ENCODE measurements around the gene ZP1.
"Not testable (repeated sequence)": the region's sequence is repeated elsewhere in the genome, so short reads cannot be mapped to it uniquely, and the experiment has no call there.

The ZP1 gene

GRCh38 chr11:60878245-60879101, 11.1 kb downstream of the ZP1 start:
- no peak for DNase-seq (ENCODE audit: low spot score)

DNA sequence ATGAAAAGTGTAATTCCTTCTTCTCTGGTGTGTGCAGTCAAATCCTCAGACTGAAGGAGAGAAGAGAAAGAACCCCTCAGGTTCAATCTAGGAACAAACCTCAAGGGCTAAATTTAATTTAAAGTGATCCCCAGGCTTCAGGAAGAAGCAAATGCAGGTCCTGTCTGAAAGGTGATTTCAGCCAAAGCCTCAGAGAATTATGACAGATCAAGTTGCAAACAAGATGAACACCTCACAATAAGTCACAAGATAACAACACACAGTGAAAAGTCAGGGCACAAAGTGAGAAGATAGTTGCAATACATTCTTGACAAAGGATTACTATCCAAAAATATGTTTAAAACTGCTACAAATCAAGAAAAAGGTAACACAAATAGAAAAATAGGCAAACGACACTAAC, 11.8 kb downstream of the ZP1 start:
- DNase-seq (ENCODE audit: low spot score) = no peak

DNA sequence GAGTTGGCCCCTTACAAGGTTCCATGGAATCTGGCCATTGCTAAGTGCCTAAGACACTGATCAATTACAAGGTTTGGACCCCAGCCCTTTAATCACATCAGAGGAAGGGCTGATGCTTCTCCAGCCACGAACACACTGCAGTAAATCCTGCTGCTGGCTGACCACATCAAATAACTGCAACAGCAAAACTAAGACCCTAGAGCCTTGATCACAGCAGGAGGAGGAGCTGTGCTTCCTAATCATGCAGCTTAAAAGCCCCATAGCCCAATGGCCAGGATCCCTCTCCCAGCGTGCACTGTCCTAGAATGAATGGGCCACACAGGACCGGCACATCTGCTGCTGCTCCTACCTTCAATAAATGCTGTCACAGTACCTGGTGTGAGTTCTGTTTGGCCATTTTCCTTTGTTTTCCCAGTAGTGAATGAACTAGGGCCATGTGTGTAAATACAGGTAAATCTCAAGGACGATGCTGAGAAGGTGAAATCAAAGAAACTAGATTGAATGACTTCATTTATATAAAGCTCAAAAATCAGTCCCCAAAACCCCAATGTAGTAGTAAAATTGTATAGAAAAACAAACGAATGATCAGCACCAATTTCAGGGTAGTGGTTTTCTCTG, 12.7 kb downstream of the ZP1 start:
- no peak for DNase-seq (ENCODE audit: low spot score)

- DNase-seq (ENCODE audit: low spot score) = no peak
Observed at GRCh38 chr11:60880643-60881282, 13.4 kb downstream of the ZP1 start.

GRCh38 chr11:60887556-60887955, 20.2 kb downstream of the ZP1 start:
- peak; percentile 58 for DNase-seq (ENCODE audit: low spot score)

DNA sequence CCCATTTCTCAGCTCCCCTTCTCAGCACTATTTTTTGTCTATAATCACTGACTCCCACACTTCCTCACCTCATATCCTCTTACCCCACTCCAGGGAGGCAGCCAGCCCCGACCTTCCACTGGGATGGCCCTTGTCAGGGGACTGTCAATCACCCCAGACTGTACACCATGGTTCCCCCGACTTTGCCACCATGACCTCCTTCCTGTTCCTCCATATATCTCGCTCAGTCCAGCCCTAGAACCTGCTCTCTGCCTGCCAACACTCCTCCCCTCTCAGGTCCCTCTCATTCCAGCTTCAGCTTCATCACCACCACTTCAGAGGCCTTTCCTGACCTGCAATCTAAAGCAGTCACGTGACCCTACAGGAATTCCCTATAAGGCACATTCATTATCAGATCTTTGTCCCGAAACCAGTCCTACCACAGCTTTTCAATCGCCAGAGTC, 22.5 kb downstream of the ZP1 start:
- no peak for DNase-seq (ENCODE audit: low spot score)

DNA sequence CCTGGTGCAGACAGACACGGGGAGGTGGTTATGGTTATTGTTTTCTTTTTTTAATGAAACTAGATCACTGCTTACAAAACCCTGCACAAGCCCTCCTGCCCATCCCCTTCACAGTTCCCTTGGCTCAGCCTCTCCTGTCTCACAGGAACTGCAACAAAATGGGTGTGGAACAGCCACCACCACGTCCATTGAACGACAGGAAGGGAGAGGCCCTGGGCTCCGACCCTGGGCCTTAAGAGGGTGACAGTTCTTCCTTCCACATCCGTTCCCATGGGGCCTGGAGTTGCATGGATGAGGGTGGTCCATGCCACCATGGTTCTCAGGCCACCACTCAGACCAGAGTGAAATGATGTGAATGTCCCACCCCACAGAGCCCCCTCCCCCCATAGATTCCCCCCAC, 23.4 kb downstream of the ZP1 start:
- no peak for DNase-seq (ENCODE audit: low spot score)

- no peak for DNase-seq (ENCODE audit: low spot score)
Observed at GRCh38 chr11:60891103-60891741, 23.9 kb downstream of the ZP1 start.

DNA sequence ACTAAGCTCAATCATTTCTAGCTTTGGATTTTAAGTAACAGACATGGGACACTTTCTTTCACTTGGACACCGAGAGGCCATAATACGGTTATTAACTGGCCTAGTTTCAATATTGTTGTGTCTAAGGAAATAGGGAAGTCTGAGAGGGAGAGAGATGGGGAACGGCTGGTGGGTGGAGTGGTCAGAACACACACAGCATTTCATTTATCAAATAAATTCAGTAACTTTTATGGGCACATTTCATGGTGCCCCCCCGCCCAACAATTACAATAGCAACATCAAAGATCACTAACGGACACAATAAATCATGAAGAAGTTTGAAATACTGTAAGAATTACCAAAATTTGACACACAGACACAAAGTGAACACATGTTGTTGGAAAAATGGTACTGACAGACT, 28.3 kb downstream of the ZP1 start:
- no peak for DNase-seq (ENCODE audit: low spot score)

GRCh38 chr11:60897496-60897895, 30.2 kb downstream of the ZP1 start:
- DNase-seq (ENCODE audit: low spot score) = no peak

- peak; percentile 68 for DNase-seq (ENCODE audit: low spot score)
Observed at GRCh38 chr11:60899046-60899936, 31.9 kb downstream of the ZP1 start.

DNA sequence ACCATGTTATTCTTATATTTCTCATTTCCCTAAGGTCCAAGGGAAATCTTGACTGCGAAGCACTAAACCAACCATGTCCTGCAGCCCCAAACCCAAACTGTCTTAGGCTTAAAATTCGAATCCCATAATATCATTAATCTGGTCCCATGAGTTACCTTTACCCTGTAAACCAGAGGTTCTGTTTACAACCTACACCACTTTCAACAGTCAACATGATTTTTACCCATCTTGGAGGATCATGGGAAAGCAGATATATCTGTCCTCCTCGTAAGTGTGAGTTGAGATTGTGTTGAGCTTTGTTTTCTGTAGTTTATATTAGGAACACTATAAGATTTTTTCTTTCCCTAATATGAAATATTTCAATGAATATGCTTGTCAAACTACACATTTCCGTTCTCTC, 32.6 kb downstream of the ZP1 start:
- DNase-seq (ENCODE audit: low spot score) = no peak

DNA sequence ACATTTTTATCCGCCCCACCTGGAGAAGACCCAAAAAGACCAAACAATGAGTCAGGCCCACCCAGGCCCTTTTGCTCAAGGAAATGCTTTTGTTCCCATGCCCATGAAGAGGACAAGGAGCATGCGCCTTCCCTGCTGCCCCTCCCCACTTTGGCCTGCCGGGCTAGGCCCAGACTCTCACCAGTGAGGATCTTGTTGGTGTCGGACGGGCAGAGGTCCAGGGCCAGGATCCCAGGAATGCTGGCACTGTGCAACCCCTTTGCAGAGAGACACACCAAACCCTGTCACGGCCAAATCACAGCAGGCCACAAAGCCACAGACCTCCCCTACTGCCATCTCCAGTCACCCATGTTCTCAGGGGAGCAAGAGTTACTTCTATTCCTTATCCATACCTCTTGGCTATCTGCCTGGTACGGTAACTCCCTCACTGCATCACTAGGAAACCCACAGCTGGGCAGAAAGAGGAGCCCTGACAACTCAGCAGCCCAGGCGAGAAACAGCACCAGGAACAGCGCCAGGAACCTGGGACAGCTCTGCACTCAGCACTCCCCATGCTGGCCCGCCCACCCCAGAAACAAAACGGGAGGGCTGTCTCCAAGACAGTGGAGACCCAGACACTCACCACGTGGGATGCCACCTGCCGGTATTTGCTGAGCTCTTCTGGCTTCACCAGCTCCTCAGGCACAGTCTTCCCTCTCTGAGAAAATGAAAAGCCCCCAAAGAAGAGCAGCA, 33.5 kb downstream of the ZP1 start:
- peak; percentile 36 for DNase-seq (ENCODE audit: low spot score)

DNA sequence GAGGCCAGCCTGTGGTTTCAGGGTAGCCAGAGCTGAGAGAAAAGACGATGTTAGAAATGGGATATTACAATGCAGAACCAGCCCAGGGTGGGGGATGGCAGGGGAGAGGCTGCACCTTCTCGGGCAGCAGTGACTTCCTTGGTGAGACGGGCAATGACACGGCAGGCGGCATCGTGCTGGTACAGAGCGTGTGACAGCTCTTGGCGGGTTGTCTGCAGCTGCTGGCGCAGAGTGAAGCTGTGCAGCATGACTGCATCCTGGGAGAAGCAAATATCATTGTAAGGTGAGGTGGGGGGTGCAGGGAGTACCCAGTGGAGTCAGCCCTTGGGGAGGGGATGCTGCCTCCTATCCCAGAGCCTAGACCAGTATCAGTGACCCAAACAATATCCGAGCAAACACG, 35.3 kb downstream of the ZP1 start:
- DNase-seq (ENCODE audit: low spot score) = no peak

DNA sequence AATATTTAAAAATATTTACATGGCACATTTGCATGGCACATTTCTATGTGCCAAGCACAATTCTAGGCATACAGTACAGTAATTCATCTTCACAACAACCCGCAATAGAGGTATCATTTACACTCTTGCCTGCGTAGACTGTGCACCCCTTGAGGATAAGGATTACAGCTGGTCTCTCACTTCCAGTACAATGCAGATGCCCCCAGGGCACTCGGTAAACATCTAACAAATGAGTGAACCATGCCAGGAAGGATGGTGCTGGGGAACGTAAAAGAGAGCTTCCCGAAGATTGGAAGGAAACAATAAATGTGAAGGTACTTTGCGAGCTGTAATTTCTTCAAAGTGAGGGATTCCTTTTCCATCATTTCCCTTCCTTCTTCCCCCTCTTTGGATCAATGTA, 37.7 kb downstream of the ZP1 start:
- DNase-seq (ENCODE audit: low spot score) = no peak

- no peak for DNase-seq (ENCODE audit: low spot score)
Observed at GRCh38 chr11:60905551-60906113, 38.3 kb downstream of the ZP1 start.

DNA sequence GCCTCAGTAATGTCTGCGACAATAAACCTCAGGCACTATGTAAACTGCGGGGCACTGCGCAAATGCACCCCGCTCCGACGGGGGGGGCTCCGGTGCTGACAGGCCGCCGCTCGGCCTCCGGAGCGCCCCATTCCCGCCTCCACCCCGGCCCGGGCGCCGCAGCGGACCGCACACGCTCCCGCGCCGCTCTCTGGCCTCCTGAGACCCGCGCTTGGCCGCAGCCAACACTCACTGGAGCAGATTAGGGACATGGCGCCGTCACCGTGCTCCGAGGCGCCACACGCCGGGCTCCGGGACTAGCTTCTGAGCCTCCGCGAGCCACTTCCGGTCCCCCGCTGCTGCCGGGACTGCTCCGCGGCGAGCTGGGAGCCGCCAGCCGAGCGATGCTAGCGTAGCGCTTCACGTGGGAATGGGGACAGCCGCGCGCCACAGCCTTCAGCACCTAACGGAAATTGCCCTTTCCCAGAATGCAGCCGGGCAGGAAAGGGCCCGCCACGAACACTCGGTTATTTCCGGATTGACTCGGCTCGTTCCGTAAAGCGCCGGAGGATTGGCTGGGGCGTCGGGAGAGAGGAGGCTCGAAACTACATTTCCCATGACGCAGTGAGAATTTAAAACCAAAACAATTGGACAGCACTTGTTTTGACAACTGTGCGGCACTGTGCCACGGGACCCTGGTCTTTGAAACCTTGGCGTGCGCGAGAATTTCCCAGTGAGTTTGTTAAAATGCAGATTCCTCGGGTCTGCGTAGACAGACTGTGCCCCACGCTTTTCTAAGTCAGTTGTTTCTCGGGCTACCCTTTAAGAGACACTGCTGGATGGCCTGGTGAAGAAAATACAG, 39.0 kb downstream of the ZP1 start, which contains the start of gene PRPF19:
Gene PRPF19 (minus strand): TSS at position 454 of the 841 bp plus-strand sequence. CDS start 203 bp downstream, at position 251.
- DNase-seq (ENCODE audit: low spot score) = peak; percentile 98

DNA sequence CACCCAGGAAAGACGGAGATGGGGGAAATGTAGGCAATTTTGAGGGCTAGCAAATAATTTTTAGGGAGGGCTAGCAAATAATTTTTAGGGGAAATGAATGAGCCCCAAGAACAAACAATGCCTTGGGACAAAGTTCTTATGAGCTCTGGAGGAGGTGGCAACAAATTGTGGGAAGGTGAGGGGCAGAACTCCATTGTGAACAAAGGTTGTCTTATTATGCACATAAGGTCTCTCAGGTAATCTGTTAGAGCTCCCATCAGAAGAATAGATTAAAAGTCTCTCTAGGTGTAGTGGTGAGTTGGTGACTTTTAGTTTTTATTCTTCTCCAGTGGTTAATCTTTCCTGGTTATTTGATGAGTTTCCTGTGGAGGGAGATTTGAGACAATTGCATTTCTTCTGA, 41.5 kb downstream of the ZP1 start:
- DNase-seq (ENCODE audit: low spot score) = no peak

DNA sequence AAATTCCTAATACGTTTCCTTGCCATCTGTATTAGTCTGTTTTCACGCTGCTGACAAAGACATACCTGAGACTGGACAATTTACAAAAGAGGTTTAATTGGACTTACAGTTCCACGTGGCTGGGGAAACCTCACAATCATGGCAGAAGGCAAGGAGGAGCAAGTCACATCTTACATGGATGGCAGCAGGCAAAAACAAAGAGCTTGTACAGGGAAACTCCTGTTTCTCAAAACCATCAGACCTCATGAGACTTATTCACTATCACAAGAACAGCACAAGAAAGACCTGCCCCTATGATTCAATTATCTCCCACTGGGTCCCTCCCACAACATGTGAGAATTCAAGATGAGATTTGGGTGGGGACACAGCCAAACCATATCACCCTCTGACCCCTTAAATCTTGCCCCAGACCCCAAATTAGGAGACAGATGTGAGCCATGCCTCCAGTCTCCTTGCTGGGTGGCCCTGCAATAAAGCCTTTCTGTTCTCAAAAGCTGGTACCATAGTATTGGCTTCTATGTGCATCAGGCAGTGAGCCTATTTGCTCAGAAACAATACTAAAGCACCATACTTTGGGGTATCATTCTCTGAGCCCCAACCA, 42.4 kb downstream of the ZP1 start:
- DNase-seq (ENCODE audit: low spot score) = not testable (repeated sequence)
